Measurements from ENCODE around the gene C8B.

C8B gene

DNA sequence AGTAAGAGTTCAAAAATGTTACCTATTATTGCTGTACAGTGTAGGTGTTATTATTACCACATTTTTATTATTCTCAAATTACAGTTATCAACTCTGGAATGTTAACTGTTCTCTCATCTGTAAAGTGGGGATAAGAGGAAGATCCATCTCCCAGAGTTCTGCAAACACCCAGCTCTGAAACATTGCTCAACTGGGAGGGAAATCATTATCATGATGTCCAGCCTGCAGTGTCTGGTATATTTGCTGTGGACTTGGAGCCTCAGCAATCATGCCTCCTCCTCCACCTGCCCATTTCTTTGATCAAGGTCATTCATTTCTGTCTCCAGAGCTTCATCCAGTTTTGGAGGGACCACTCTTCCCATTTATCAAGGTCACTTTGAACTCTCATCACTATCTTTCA is 71.8 kb downstream of the C8B start:
- no peak for DNase-seq

- no peak for DNase-seq
Observed at GRCh38 chr1:56890229-56890628, 75.6 kb downstream of the C8B start.

- DNase-seq = no peak
Observed at GRCh38 chr1:56881417-56881816, 84.4 kb downstream of the C8B start.

- DNase-seq = no peak
Observed at GRCh38 chr1:56880774-56881173, 85.0 kb downstream of the C8B start.
